ENCODE measurements around the gene CNGB1. TPM values are rescaled to one million over a fixed set of nuclear protein-coding genes. Genes with fewer than 3 reads are reported as not detected.

Gene CNGB1
- total RNA-seq, 2 donors from 2014 or later, result 0.34 TPM; not detected in 1

DNA sequence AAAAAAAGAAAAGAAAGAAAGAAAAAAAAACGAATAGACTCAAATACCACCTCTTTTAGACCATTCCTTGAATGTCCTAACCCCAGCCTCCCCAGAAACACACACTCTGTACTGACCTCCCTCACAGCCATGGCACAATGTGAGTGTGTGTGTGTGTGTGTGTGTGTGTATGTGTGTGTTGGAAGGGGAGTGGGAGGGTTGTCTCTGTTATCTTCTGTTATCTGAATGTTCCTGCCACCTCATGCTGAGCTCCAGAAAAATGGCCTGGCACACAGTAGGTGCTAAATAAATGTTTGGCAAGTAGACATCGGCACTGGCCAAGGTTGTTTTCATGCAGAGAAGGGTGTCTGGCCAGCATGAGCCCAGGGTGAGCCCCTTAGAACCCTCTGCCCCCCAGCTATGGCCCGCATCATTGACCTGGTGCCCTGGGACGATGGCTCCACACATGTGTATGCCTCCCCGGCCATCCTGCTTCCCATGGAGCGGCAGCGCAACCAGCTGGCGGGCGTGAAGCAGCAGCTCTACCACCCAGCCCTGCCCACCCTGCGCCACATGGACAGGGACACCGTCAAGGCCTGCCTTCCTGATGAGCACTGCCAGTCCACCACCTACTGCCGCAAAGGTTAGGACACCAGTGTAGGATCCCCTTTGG is 6.6 kb upstream of the CNGB1 start:
- WGBS, result 85% methylated on average over 12 of the region's 12 CpGs
- no peak for TF ChIP-seq POLR2AphosphoS5 (IDR thresholded peaks at IDR 0.05)
- TF ChIP-seq POLR2A (IDR thresholded peaks at IDR 0.05), result no peak
- TF ChIP-seq, protein P1, sequence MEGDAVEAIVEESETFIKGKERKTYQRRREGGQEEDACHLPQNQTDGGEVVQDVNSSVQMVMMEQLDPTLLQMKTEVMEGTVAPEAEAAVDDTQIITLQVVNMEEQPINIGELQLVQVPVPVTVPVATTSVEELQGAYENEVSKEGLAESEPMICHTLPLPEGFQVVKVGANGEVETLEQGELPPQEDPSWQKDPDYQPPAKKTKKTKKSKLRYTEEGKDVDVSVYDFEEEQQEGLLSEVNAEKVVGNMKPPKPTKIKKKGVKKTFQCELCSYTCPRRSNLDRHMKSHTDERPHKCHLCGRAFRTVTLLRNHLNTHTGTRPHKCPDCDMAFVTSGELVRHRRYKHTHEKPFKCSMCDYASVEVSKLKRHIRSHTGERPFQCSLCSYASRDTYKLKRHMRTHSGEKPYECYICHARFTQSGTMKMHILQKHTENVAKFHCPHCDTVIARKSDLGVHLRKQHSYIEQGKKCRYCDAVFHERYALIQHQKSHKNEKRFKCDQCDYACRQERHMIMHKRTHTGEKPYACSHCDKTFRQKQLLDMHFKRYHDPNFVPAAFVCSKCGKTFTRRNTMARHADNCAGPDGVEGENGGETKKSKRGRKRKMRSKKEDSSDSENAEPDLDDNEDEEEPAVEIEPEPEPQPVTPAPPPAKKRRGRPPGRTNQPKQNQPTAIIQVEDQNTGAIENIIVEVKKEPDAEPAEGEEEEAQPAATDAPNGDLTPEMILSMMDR (IDR thresholded peaks at IDR 0.05), result no peak
- H3K27me3 ChIP-seq (replicated peaks; ENCODE audit: insufficient read depth), result no peaks in the 10 kb centered on the region
- DNase-seq (ENCODE audit: low spot score), result no peak
- no peaks in the 10 kb centered on the region for H3K4me1 ChIP-seq (replicated peaks)
- no peaks in the 10 kb centered on the region for H3K36me3 ChIP-seq
- H3K9me3 ChIP-seq, result no peaks in the 10 kb centered on the region
- H3K4me3 ChIP-seq, result no peak overlapping the region
- intact Hi-C loops (cut with DNase I), result no loop called here
- H3K27ac ChIP-seq, result no peak overlapping the region

DNA sequence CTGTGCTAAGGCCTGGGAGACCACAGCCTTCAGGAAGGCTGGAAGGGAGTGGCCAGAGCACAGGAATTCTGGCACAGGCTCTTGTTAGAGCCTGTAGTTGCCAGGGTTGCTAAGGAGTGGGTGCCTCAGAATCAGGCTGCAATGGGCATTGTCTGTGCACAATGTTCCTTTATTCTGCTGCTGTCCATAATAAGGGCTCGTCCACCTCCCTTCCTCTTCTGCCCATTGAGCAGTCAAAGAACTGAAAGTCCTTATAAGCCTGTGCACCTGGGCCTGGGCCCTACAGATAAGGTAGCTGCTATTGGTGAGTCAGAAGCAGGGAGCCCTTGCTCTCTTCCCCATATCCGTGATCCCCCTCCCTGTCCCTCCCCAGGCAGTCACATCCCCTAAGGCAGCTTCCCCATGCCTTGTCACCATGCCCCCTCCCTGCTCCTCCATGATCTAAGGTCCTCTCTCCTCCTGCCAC is 5.4 kb upstream of the CNGB1 start:
- intact Hi-C loops (cut with DNase I), result no loop called here
- H3K27me3 ChIP-seq (replicated peaks; ENCODE audit: insufficient read depth), result no peaks in the 10 kb centered on the region
- DNase-seq (ENCODE audit: low spot score), result no peak
- no peaks in the 10 kb centered on the region for H3K9me3 ChIP-seq
- TF ChIP-seq POLR2A (IDR thresholded peaks at IDR 0.05) (no peak), POLR2AphosphoS5 (IDR thresholded peaks at IDR 0.05) (no peak)
- TF ChIP-seq, protein P1 (IDR thresholded peaks at IDR 0.05), result no peak
- no peaks in the 10 kb centered on the region for H3K4me1 ChIP-seq (replicated peaks)
- no peak overlapping the region for H3K4me3 ChIP-seq
- no peaks in the 10 kb centered on the region for H3K36me3 ChIP-seq
- no peak overlapping the region for H3K27ac ChIP-seq
- WGBS, result 28% methylated on average over 2 of the region's 2 CpGs

DNA sequence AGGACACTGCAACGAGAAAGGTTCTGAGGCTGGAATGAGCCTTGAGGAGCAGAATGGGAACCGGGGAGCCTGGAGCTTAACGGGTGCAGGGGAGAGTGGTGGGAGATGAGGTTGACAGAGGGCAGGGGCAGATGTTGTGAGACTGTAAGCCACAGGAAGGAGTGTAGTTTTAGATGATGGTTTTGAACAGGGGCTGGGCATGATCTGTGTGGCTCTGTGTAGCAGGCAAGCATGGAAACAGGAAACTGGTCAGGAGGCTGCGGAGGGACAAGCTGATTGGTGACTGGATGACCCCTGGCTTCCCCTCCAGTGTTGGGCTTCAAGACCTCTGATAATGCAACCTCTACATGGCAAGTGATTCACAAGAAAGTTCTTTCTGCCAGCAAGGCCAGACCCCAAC is 1.4 kb upstream of the CNGB1 start:
- H3K9me3 ChIP-seq, result no peaks in the 10 kb centered on the region
- H3K4me1 ChIP-seq (replicated peaks), result no peaks in the 10 kb centered on the region
- no peak overlapping the region for H3K27ac ChIP-seq
- no peak for DNase-seq (ENCODE audit: low spot score)
- H3K36me3 ChIP-seq, result no peaks in the 10 kb centered on the region
- TF ChIP-seq POLR2AphosphoS5 (IDR thresholded peaks at IDR 0.05) (no peak), POLR2A (IDR thresholded peaks at IDR 0.05) (no peak)
- TF ChIP-seq, protein P1 (IDR thresholded peaks at IDR 0.05), result no peak
- WGBS, result 84% methylated on average over 4 of the region's 4 CpGs
- no peak overlapping the region for H3K4me3 ChIP-seq
- H3K27me3 ChIP-seq (replicated peaks; ENCODE audit: insufficient read depth), result no peaks in the 10 kb centered on the region
- intact Hi-C loops (cut with DNase I), result no loop called here

DNA sequence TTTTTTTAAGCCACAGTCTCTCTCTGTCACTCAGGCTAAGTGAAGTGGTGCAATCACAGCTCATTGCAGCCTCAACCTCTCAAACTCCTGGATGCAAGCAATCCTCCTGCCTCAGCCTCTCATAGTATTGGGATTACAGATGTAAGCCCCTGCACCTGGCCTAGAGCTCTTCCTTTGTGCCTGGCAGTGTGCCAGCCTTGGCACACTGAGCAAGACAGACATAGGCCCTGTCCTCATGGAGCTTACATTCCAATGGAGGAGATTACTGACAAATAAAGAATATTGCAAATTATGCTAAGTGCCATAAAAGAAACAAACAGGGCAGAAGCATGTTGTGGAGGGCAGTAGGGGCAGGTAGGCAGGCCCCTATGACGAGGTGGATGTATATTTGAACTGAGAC is 920 bp upstream of the CNGB1 start:
- H3K4me3 ChIP-seq, result no peak overlapping the region
- H3K27me3 ChIP-seq (replicated peaks; ENCODE audit: insufficient read depth), result no peaks in the 10 kb centered on the region
- intact Hi-C loops (cut with DNase I), result no loop called here
- DNase-seq (ENCODE audit: low spot score), result no peak
- no peaks in the 10 kb centered on the region for H3K36me3 ChIP-seq
- 93% methylated on average over 1 of the region's 1 CpG for WGBS
- TF ChIP-seq POLR2A (IDR thresholded peaks at IDR 0.05), result no peak
- TF ChIP-seq, protein P1 (IDR thresholded peaks at IDR 0.05), result no peak
- TF ChIP-seq POLR2AphosphoS5 (IDR thresholded peaks at IDR 0.05), result no peak
- no peaks in the 10 kb centered on the region for H3K4me1 ChIP-seq (replicated peaks)
- H3K27ac ChIP-seq, result no peak overlapping the region
- no peaks in the 10 kb centered on the region for H3K9me3 ChIP-seq

DNA sequence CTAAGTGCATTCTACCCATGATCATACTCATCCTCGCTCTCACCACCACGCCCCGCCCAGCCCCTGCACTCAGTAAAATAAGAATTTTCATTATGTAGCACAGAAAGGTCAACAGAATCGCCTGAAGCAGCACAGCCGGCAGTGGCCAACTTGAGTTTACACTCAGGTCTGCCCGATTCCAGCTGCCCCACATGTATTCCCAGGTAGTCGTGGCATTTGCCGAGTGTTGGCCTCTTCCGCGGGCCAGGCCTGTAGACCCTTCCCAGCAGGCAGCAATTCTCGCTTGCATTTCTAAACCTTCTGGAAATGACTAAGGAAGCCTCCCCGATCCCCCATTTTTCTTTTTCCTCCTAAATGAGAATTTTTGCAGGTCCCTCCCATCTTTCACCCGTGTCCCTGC is 609 bp downstream of the CNGB1 start:
- H3K4me1 ChIP-seq (replicated peaks), result no peaks in the 10 kb centered on the region
- H3K27ac ChIP-seq, result no peak overlapping the region
- TF ChIP-seq POLR2AphosphoS5 (IDR thresholded peaks at IDR 0.05) (no peak), POLR2A (IDR thresholded peaks at IDR 0.05) (no peak)
- 78% methylated on average over 13 of the region's 13 CpGs for WGBS
- intact Hi-C loops (cut with DNase I), result no loop called here
- no peak for DNase-seq (ENCODE audit: low spot score)
- no peaks in the 10 kb centered on the region for H3K9me3 ChIP-seq
- no peaks in the 10 kb centered on the region for H3K27me3 ChIP-seq (replicated peaks; ENCODE audit: insufficient read depth)
- no peaks in the 10 kb centered on the region for H3K36me3 ChIP-seq
- no peak overlapping the region for H3K4me3 ChIP-seq

Data from prostate gland (tissue), 2 donors.